ENCODE data around the gene RBM42. TPM values are rescaled to one million over a fixed set of nuclear protein-coding genes. Genes with fewer than 3 reads are reported as not detected.
"Not testable (repeated sequence)": the region's sequence is repeated elsewhere in the genome, so short reads cannot be mapped to it uniquely, and the experiment has no call there.

Gene RBM42
- total RNA-seq, 1 donor from 2014 or later: 78.7 TPM

DNA sequence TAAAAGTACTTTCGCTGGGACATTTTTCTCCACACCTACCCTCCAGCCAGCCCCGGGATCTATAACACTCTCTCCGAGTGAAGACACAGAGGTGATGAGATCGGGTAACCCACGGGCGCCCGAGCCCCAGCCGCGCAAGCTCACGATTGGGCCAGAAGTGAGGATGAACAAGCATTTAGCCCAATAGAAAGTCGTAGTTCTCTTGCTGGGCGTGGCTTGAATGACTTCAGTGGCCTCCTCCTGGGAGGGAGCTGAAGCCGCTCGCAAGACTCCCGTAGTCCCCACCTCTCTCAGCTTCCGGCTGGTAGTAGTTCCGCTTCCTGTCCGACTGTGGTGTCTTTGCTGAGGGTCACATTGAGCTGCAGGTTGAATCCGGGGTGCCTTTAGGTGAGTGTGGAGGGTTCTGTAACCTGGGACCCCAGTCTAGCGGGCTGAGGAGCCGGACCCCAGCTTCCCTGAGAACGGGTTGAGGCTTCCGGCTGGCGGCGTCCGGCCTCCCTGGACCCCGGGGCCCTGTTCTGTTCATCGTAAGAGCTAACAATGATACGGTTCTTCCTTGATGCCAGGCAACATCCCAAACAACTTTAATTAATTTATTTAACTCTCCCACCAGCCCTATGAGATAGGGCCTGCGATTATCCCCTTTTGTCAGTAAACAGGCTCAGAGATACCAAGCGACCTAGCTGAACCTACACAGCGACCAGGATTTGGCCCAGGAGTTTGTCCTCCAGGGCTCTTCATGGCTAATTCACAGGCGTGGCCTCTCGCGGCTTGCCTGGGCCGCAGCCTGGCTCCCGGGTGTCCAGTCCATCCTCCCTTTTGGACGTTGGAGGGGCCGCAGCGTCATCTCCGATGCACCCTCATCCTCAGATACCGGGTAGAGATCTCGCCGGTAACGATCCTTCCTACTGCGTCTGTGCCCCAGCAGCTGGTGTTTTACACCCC, 19.5 kb downstream of the RBM42 start, which contains the start of gene COX6B1:
Gene COX6B1 (plus strand): TSS at position 307 of the 945 bp plus-strand sequence. CDS start 2,921 bp downstream, outside the sequence.
- H3K4me3 Mint-ChIP-seq (ENCODE audit: unreplicated experiment): peak within 1 kb of the TSS; percentile 98
- no peaks in the 10 kb centered on the region for H3K4me1 Mint-ChIP-seq (ENCODE audit: low read depth, unreplicated experiment)
- H3K27me3 Mint-ChIP-seq (ENCODE audit: unreplicated experiment): peaks cover 3% of the 10 kb centered on the region
- peak; percentile 85 for DNase-seq
- peak within 1 kb of the TSS; percentile 84 for H3K27ac Mint-ChIP-seq (ENCODE audit: unreplicated experiment)
- H3K9me3 Mint-ChIP-seq (ENCODE audit: unreplicated experiment): peaks cover 2% of the 10 kb centered on the region
- no peaks in the 10 kb centered on the region for H3K36me3 Mint-ChIP-seq (ENCODE audit: unreplicated experiment)
- TF ChIP-seq, protein P1, sequence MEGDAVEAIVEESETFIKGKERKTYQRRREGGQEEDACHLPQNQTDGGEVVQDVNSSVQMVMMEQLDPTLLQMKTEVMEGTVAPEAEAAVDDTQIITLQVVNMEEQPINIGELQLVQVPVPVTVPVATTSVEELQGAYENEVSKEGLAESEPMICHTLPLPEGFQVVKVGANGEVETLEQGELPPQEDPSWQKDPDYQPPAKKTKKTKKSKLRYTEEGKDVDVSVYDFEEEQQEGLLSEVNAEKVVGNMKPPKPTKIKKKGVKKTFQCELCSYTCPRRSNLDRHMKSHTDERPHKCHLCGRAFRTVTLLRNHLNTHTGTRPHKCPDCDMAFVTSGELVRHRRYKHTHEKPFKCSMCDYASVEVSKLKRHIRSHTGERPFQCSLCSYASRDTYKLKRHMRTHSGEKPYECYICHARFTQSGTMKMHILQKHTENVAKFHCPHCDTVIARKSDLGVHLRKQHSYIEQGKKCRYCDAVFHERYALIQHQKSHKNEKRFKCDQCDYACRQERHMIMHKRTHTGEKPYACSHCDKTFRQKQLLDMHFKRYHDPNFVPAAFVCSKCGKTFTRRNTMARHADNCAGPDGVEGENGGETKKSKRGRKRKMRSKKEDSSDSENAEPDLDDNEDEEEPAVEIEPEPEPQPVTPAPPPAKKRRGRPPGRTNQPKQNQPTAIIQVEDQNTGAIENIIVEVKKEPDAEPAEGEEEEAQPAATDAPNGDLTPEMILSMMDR (IDR thresholded peaks at IDR 0.05; ENCODE audit: partially characterized antibody, unreplicated experiment): no peak

DNA sequence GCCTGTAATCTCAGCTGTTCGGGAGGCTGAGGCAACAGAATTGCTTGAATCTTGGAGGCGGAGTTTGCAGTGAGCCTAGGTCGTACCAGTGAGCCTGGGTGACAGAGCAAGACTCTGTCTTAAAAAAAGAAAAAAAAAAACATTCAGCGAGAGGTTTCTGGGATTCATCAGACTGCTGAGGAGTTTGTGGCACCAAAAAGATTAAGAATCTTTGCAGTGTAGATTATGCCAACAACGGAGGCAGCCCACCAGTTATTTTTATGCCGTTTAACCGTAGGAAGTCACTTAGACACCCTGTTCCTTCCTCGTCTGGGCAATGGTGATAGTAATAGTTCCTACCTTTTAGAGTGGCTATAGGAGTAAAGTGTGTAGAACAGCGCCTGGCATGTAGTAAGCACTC, 21.7 kb downstream of the RBM42 start:
- Mint-ChIP-seq H3K36me3 (ENCODE audit: unreplicated experiment) (no peaks in the 10 kb centered on the region), H3K27ac (ENCODE audit: unreplicated experiment) (no peak overlapping the region), H3K4me3 (ENCODE audit: unreplicated experiment) (no peak overlapping the region), H3K9me3 (ENCODE audit: unreplicated experiment) (peaks cover 3% of the 10 kb centered on the region), H3K4me1 (ENCODE audit: low read depth, unreplicated experiment) (no peaks in the 10 kb centered on the region), H3K27me3 (ENCODE audit: unreplicated experiment) (peaks cover 2% of the 10 kb centered on the region)
- no peak for DNase-seq
- TF ChIP-seq, protein P1 (IDR thresholded peaks at IDR 0.05; ENCODE audit: partially characterized antibody, unreplicated experiment): no peak

DNA sequence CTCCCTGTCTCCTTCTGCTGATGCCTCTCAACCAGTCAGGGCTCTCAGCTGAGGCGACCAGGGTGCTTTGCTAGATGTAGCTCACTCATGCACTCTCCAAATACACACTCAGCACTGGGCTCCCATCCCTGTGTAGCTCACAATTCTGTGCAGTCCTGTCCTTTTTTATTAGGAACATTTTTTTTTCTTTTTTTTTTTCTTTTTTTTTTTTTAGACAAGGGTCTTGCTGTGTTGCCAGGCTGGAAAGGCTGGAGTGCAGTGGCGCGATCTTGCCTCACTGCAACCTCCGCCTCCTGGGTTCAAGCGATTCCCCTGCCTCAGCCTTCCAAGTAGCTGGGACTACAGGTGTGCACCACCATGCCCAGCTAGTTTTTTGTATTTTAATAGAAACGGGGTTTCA, 26.0 kb downstream of the RBM42 start:
- not testable (repeated sequence) for H3K4me3 Mint-ChIP-seq (ENCODE audit: unreplicated experiment); H3K27me3 Mint-ChIP-seq (ENCODE audit: unreplicated experiment); H3K27ac Mint-ChIP-seq (ENCODE audit: unreplicated experiment); H3K36me3 Mint-ChIP-seq (ENCODE audit: unreplicated experiment); H3K9me3 Mint-ChIP-seq (ENCODE audit: unreplicated experiment); DNase-seq; H3K4me1 Mint-ChIP-seq (ENCODE audit: low read depth, unreplicated experiment)

DNA sequence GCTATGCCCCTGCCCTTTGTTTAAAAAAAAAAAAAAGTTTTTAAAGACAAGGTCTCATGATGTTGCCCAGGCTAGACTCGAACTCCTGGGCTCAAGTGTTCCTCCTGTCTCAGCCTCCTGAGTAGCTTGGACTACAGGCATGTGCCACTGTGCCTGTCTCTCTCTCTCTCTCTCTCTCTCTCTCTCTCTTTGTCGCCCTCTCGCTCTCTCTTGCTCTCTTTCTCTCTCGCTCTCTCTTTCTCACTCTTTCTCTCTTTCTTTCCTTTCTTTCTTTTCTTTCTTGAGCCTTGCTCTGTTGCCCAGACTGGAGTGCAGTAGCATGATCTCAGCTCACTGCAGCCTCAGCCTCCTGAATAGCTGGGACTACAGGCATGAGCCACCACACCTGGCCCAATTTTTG, 26.8 kb downstream of the RBM42 start:
- TF ChIP-seq, protein P1 (IDR thresholded peaks at IDR 0.05; ENCODE audit: partially characterized antibody, unreplicated experiment): no peak
- Mint-ChIP-seq H3K9me3 (ENCODE audit: unreplicated experiment) (peaks cover 2% of the 10 kb centered on the region), H3K27ac (ENCODE audit: unreplicated experiment) (no peak overlapping the region), H3K4me3 (ENCODE audit: unreplicated experiment) (no peak overlapping the region), H3K4me1 (ENCODE audit: low read depth, unreplicated experiment) (no peaks in the 10 kb centered on the region), H3K36me3 (ENCODE audit: unreplicated experiment) (peaks cover 3% of the 10 kb centered on the region), H3K27me3 (ENCODE audit: unreplicated experiment) (no peaks in the 10 kb centered on the region)
- DNase-seq: no peak

DNA sequence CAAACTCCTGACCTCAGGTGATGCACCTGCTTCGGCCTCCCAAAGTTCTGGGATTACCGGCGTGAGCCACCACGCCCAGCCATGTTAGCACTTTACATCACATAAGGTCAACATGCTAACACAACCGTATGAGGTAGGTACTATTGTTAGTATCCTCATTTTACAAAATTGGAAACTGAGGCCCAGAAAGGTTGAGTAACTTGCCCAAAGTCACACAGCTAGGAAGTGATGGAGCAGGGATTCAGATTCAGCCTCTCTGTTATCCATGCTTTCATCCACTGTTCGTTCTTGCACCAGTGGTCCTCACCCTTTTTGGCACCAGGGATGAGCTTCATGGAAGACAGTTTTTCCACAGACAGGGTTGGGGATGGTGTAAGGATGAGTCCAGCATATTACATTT, 27.9 kb downstream of the RBM42 start:
- H3K4me1 Mint-ChIP-seq (ENCODE audit: low read depth, unreplicated experiment): no peaks in the 10 kb centered on the region
- H3K36me3 Mint-ChIP-seq (ENCODE audit: unreplicated experiment): peaks cover 3% of the 10 kb centered on the region
- H3K27ac Mint-ChIP-seq (ENCODE audit: unreplicated experiment): no peak overlapping the region
- peaks cover 2% of the 10 kb centered on the region for H3K9me3 Mint-ChIP-seq (ENCODE audit: unreplicated experiment)
- no peak overlapping the region for H3K4me3 Mint-ChIP-seq (ENCODE audit: unreplicated experiment)
- no peaks in the 10 kb centered on the region for H3K27me3 Mint-ChIP-seq (ENCODE audit: unreplicated experiment)
- no peak for DNase-seq
- TF ChIP-seq, protein P1 (IDR thresholded peaks at IDR 0.05; ENCODE audit: partially characterized antibody, unreplicated experiment): no peak

Data from glutamatergic neuron (in vitro differentiated cells).